Ishikawa (cell line): Measurements from ENCODE around the gene APBB2.
A peak's percentile ranks its signal among the peaks of the same experiment; 100 is the strongest.

Source experiments
- CEBPB ChIP-seq: IDR thresholded peaks from 2 replicates; pipeline ENCODE4 v1.6.1; 2012
- CREB1 ChIP-seq: IDR thresholded peaks from 2 replicates; pipeline ENCODE4 v1.6.1; 2012; ENCODE audit warnings: low read depth
- EGR1 ChIP-seq: IDR thresholded peaks from 2 replicates; pipeline ENCODE4 v1.6.1; 2012
- EP300 ChIP-seq: IDR thresholded peaks from 2 replicates; pipeline ENCODE4 v1.6.1; 2012; ENCODE audit warnings: borderline replicate concordance
- FOXM1 ChIP-seq: IDR thresholded peaks from 2 replicates; pipeline ENCODE4 v1.6.1; 2012; ENCODE audit warnings: low read depth, borderline replicate concordance
- MAX ChIP-seq: IDR thresholded peaks from 2 replicates; pipeline ENCODE4 v1.6.1; 2012
- NFIC ChIP-seq: IDR thresholded peaks from 2 replicates; pipeline ENCODE4 v1.6.1; 2012
- RAD21 ChIP-seq: IDR thresholded peaks from 2 replicates; pipeline ENCODE4 v1.6.1; 2012; ENCODE audit warnings: low read depth
- REST ChIP-seq: IDR thresholded peaks from 2 replicates; pipeline ENCODE4 v1.6.1; 2012; ENCODE audit warnings: low read depth, mild to moderate bottlenecking
- TAF1 ChIP-seq: IDR thresholded peaks from 2 replicates; pipeline ENCODE4 v1.6.1; 2012; ENCODE audit warnings: low read depth, mild to moderate bottlenecking
- TCF12 ChIP-seq: IDR thresholded peaks from 2 replicates; pipeline ENCODE4 v1.6.1; 2012; ENCODE audit warnings: low read depth
- TEAD4 ChIP-seq: IDR thresholded peaks from 2 replicates; pipeline ENCODE4 v1.6.1; 2012
- USF1 ChIP-seq: IDR thresholded peaks from 2 replicates; pipeline ENCODE4 v1.6.1; 2012
- YY1 ChIP-seq: IDR thresholded peaks from 2 replicates; pipeline ENCODE4 v1.6.1; 2012; ENCODE audit warnings: low read depth
- ZBTB7A ChIP-seq: IDR thresholded peaks from 2 replicates; pipeline ENCODE4 v1.6.1; 2012; ENCODE audit warnings: low read depth

The APBB2 gene

DNA sequence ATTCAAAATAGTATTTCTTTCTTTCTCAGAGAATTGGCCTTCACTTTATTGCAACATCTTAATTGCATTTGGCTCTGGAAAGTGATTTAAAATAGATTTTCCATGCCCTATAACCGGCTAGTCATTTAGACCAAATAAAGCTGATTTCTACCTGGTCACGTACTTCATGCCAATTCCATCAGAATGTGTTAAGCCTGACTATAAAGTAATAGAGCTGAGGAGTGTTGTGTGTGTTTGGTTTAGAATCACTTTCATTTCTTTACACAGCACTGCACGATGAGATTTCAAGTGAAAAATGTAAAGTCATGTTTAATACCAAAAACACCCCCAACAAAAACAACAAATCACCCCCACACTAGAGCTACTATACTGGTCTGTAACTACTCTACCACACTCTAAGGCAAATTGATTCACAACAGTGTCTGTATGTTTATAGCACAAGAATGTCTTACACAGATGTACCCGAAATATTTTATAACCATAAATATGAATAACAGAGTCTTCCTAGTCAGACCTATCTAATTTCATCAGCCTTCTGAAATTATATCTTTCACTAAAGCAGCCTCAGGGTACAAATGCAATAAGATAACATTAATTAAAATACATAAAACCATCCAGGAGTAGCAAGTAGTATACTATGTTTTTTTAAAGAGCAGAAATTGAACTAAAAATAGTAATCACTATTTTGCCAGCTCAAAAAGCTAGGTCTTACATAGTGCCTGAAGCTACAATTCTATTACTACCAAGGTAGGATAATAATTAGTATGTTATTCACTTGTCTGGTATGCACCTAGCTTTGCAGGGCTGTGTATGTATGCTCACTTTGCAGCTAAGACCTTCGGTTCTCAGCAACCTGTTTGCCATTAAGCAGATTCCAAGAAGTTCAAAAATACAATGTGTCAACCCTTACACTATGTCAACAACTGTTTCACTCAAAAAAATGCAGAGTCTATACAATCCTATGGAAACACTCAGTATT is 28.4 kb downstream of the APBB2 start:
- TF ChIP-seq TAF1 (no peak), REST (no peak), EGR1 (no peak), EP300 (no peak), USF1 (no peak), MAX (no peak), RAD21 (no peak), ZBTB7A (no peak), YY1 (no peak), CEBPB (no peak), FOXM1 (no peak)

DNA sequence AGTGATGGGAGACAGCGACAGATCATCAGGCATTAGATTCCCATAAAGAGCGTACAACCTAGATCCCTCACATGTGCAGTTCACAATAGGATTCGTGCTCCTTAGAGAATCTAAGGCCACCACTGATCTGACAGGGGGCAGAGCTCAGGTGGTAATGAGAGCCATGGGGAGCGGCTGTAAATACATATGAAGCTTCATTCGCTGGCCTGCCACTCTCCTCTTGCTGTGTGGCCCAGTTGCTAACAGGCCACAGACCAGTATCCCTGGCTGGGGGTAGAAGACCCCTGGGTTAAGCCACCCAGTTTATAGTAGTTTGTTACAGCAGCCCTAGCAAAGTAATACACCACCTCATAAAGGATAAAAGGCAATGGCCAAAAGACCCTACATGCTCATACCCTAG is 30.3 kb downstream of the APBB2 start:
- TF ChIP-seq TAF1 (no peak), RAD21 (no peak), USF1 (no peak), EGR1 (no peak), YY1 (no peak), REST (no peak), ZBTB7A (no peak), CREB1 (no peak), TCF12 (no peak)

DNA sequence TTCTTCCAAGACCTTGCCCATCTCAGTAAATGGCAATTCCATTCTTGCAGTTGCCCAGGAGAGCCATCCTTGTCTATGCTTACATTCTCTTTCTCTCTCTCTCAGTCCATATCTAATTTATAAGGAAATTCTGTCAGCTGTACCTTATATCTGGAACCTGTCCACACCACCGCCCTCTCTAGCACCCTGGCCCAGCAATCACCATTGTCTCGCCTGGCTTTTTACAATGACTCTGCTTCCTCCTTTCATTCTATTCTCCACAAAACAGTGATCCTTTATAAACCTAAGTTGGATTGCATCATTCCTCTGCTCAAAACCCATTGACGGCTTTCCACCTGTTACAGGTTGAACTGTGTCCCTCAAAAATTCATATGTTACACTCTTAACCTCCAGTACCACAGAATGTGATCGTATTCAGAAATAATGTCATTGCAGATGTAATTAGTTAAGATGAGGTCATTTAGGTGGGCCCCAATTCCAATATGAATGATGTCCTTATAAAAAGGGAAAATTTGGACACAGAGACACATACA is 31.3 kb downstream of the APBB2 start:
- TF ChIP-seq CEBPB (0 out of 2 replicates have a peak, but pooled peaks have one; percentile 52), EP300 (no peak), TAF1 (no peak), RAD21 (no peak)

DNA sequence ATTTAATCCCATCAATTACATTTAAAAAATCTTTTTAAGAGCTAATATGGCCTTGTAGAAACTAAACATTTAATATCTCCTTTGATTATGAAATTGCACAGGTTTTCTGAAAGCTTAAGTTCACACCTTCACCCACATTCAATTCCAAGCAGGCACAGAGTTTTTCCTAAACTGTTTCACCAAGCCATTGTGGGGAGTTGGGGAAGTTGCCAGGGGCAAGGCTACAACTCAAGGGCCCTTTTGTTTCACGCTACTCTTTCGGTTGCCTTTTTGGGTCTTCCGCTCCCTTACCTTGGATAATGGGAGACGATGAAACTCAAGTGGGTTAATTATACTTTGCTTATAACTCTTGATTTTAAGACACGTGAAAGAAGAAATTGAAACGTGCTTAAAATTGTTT is 33.3 kb downstream of the APBB2 start:
- TF ChIP-seq CEBPB (no peak), ZBTB7A (no peak), CREB1 (no peak), EP300 (no peak), TEAD4 (no peak), USF1 (no peak), TCF12 (no peak), MAX (no peak), FOXM1 (no peak), NFIC (no peak), EGR1 (no peak), RAD21 (no peak), YY1 (no peak), REST (no peak), TAF1 (no peak)
